ENCODE measurements around the gene NELFB. TPM values are rescaled to one million over a fixed set of nuclear protein-coding genes. Genes with fewer than 3 reads are reported as not detected.
"Not testable (repeated sequence)": the region's sequence is repeated elsewhere in the genome, so short reads cannot be mapped to it uniquely, and the experiment has no call there.

NELFB gene
- total RNA-seq, 2 experiments from 2014 or later, result 47.0 to 47.1 TPM

DNA sequence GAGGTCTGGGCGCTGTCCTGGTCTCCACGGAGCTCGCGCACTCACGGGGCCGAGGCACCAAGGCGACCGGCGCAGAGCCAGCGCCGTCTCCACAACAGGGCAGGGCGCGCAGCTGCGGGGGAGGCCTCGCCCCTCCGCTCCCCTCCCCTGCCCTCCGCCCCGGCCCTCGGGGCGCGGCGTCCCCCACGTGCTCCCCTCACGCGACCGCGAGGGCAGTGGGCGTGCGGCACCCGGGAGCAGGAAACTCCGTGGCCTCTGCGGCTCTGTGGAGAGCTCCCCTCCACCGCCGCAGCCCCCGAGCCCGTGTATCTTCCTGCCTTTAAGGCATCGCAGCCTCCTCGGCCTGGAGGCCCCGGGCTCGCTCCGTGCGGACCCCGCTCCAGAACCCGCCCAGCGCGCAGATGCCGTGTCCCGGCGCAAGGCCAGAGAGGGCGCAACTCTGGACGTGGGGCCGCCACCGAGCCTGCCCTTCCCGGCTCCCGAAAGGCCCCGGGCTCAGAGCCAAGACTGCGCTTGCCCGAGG lies 14.7 kb upstream of the NELFB start:
- peak overlapping the region; percentile 75 for H3K4me3 Mint-ChIP-seq
- DNase-seq, result peak; percentile 57
- intact Hi-C loops (cut with micrococcal nuclease), result loop anchor here (5.0 to 10.0 kb wide), 4 partner anchors 38 to 828 kb away; partner anchors contain the start of genes ANAPC2, ENTR1, PMPCA and SEC16A
- no peaks in the 10 kb centered on the region for H3K27me3 Mint-ChIP-seq (ENCODE audit: low read depth)
- CTCF ChIA-PET, result interaction anchor here (1.1 kb wide), 1 partner anchor 111 kb away, joined by 3 read pairs; no protein-coding TSS in a partner anchor
- no peaks in the 10 kb centered on the region for H3K9me3 Mint-ChIP-seq
- H3K4me1 Mint-ChIP-seq (ENCODE audit: low read depth), result peaks cover 34% of the 10 kb centered on the region
- peaks cover 22% of the 10 kb centered on the region for H3K36me3 Mint-ChIP-seq (ENCODE audit: low read depth)
- no peak overlapping the region for H3K27ac Mint-ChIP-seq

DNA sequence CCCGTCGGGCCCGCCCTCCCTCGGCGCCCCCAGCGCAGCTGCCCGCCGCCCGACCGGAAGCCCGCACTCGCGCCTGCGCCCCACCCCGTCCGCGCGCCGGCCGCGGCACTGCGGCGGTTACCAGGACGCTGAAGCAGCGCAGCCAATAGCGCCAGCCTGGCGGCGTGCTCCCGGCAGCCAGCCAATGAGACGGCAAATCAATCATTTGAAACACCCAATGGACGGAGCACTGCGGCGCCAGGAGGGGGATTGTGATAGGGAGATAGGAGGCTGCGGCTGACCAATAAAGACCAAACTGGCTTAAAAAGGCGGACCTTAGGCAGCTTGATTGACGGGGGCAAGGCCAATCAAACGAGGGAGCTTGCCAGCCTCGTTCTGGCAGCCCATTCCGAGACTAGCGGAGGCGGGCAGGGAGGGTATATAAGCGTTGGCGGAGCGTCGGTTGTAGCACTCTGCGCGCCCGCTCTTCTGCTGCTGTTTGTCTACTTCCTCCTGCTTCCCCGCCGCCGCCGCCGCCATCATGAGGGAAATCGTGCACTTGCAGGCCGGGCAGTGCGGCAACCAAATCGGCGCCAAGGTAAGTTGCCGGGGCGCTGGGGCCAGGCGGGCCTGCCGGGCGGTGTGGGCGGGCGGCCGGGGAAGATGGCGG lies 14.2 kb upstream of the NELFB start, which contains the start of gene TUBB4B:
Gene TUBB4B (plus strand): TSS at position 447 of the 649 bp plus-strand sequence. CDS start 74 bp downstream, at position 521.
- H3K9me3 Mint-ChIP-seq, result no peaks in the 10 kb centered on the region
- DNase-seq, result peak; percentile 99
- no peaks in the 10 kb centered on the region for H3K27me3 Mint-ChIP-seq (ENCODE audit: low read depth)
- CTCF ChIA-PET, result interaction anchor here (1.1 kb wide), 1 partner anchor 111 kb away, joined by 3 read pairs; no protein-coding TSS in a partner anchor
- intact Hi-C loops (cut with micrococcal nuclease), result loop anchor here (1.0 to 10.0 kb wide), 8 partner anchors 14 to 829 kb away; partner anchors contain the start of genes ANAPC2, ENTR1, NELFB and PMPCA
- H3K4me1 Mint-ChIP-seq (ENCODE audit: low read depth), result peaks cover 34% of the 10 kb centered on the region
- H3K27ac Mint-ChIP-seq, result peak within 1 kb of the TSS; percentile 94
- H3K4me3 Mint-ChIP-seq, result peak within 1 kb of the TSS; percentile 88
- peaks cover 22% of the 10 kb centered on the region for H3K36me3 Mint-ChIP-seq (ENCODE audit: low read depth)

DNA sequence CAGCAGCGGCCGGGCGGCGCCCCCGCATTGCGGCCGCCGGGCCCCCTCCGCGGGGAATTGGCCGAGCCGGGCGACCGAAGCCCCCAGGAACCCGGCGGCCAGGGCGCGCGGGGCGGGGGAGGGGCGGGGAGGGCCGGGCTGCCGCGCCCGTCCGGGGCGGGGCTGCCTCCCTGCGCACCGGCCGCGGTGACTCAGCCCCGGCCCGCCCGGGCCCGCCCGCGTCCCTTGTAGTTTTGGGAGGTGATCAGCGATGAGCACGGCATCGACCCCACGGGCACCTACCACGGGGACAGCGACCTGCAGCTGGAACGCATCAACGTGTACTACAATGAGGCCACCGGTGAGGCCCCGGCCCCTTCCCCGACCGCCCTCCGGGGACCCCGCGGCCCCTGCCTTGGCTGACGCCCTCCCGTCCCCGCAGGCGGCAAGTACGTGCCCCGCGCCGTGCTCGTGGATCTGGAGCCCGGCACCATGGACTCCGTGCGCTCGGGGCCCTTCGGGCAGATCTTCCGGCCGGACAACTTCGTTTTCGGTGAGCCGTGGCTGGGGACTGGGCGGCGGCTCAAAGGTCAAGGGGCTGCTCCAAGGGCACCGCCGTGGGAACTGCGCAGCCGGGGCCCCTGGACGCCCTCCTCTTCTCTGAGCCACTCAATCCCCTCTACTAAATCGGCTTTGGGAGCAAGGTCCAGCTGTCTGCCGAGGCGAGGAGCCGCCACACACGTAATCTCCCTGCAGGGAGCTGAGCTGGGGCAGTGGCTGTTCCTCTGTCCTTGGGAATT lies 13.4 kb upstream of the NELFB start:
- peak; percentile 73 for DNase-seq
- H3K36me3 Mint-ChIP-seq (ENCODE audit: low read depth), result peaks cover 22% of the 10 kb centered on the region
- H3K4me3 Mint-ChIP-seq, result peak overlapping the region; percentile 79
- intact Hi-C loops (cut with micrococcal nuclease), result loop anchor here (1.0 to 10.0 kb wide), 8 partner anchors 14 to 829 kb away; partner anchors contain the start of genes ANAPC2, ENTR1, NELFB and PMPCA
- peaks cover 32% of the 10 kb centered on the region for H3K4me1 Mint-ChIP-seq (ENCODE audit: low read depth)
- no peaks in the 10 kb centered on the region for H3K9me3 Mint-ChIP-seq
- CTCF ChIA-PET, result interaction anchor here (1.2 kb wide), 1 partner anchor 293 kb away, joined by 3 read pairs; no protein-coding TSS in a partner anchor
- H3K27ac Mint-ChIP-seq, result peak overlapping the region; percentile 74
- H3K27me3 Mint-ChIP-seq (ENCODE audit: low read depth), result no peaks in the 10 kb centered on the region

DNA sequence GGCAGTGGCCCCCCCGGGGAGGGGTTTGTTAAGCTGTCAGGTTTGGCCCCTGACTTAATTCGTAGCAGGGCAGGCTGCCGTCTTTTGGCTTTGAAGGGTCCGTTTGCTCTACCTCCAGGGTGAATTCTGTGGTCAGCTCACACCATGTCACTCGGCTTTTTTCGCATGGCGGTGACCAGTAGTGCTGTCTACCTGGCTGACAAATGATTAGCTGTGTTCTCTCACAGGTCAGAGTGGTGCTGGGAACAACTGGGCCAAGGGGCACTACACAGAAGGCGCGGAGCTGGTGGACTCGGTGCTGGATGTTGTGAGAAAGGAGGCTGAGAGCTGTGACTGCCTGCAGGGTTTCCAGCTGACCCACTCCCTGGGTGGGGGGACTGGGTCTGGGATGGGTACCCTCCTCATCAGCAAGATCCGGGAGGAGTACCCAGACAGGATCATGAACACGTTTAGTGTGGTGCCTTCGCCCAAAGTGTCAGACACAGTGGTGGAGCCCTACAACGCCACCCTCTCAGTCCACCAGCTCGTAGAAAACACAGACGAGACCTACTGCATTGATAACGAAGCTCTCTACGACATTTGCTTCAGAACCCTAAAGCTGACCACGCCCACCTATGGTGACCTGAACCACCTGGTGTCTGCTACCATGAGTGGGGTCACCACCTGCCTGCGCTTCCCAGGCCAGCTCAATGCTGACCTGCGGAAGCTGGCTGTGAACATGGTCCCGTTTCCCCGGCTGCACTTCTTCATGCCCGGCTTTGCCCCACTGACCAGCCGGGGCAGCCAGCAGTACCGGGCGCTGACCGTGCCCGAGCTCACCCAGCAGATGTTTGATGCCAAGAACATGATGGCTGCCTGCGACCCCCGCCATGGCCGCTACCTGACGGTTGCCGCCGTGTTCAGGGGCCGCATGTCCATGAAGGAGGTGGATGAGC lies 12.6 kb upstream of the NELFB start:
- Mint-ChIP-seq H3K9me3 (no peaks in the 10 kb centered on the region), H3K4me3 (peak overlapping the region; percentile 79), H3K36me3 (ENCODE audit: low read depth) (peaks cover 22% of the 10 kb centered on the region), H3K27me3 (ENCODE audit: low read depth) (no peaks in the 10 kb centered on the region), H3K4me1 (ENCODE audit: low read depth) (peaks cover 29% of the 10 kb centered on the region), H3K27ac (peak overlapping the region; percentile 74)
- DNase-seq, result no peak
- CTCF ChIA-PET, result interaction anchor here (1.2 kb wide), 1 partner anchor 294 kb away, joined by 3 read pairs; no protein-coding TSS in a partner anchor
- intact Hi-C loops (cut with micrococcal nuclease), result loop anchor here (5.0 to 10.0 kb wide), 4 partner anchors 40 to 830 kb away; partner anchors contain the start of genes ANAPC2, ENTR1, PMPCA and SEC16A

DNA sequence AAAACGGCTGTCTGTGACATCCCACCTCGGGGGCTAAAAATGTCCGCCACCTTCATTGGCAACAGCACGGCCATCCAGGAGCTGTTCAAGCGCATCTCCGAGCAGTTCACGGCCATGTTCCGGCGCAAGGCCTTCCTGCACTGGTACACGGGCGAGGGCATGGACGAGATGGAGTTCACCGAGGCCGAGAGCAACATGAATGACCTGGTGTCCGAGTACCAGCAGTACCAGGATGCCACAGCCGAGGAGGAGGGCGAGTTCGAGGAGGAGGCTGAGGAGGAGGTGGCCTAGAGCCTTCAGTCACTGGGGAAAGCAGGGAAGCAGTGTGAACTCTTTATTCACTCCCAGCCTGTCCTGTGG lies 11.9 kb upstream of the NELFB start:
- peak overlapping the region; percentile 24 for H3K27ac Mint-ChIP-seq
- CTCF ChIA-PET, result interaction anchor here (1.2 kb wide), 1 partner anchor 295 kb away, joined by 3 read pairs; no protein-coding TSS in a partner anchor
- not testable (repeated sequence) for DNase-seq; H3K27me3 Mint-ChIP-seq (ENCODE audit: low read depth); H3K9me3 Mint-ChIP-seq
- peaks cover 25% of the 10 kb centered on the region for H3K4me1 Mint-ChIP-seq (ENCODE audit: low read depth)
- peak overlapping the region; percentile 21 for H3K4me3 Mint-ChIP-seq
- intact Hi-C loops (cut with micrococcal nuclease), result loop anchor here (5.0 to 10.0 kb wide), 4 partner anchors 41 to 831 kb away; partner anchors contain the start of genes ANAPC2, ENTR1, PMPCA and SEC16A
- peaks cover 22% of the 10 kb centered on the region for H3K36me3 Mint-ChIP-seq (ENCODE audit: low read depth)

DNA sequence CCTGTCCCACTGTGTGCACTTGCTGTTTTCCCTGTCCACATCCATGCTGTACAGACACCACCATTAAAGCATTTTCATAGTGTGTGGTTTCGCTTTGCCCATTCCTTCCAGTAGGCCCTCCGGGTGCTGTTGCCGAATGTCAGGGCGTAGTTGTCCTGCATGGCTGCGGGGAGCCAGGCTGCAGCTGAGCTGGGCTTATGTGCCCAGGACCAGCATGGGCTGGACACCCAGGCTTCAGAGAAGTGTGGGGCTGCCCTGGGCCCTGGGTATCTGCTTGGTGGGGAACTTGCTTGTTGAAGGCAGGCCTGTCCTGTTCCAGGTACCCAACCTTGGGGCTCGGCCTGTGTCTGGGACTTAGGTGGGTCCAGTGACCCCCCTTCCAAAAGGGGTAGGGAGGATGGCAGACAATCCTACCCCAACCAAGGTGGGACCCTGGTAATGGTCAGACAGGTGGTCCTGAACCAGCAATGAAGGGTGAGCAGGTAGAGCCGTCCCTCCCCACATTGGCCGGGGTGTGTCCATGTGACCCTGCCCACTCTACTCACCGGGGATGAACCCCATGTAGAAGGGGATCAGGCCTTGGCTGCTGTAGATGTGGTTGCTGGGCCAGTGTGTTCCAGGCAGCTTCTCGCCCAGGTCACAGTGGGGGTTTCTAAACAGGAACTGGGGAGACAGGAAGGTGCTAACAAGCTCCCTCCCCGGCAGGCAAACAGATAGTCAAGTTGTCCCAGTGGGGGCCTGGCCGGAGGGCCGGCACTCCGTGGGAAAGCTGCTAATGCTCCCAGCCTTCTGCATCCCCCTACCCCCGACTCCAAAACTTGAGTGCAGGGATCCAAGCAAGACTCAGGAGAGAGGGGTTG lies 11.3 kb upstream of the NELFB start:
- CTCF ChIA-PET, result no interaction called here
- peak overlapping the region; percentile 21 for H3K4me3 Mint-ChIP-seq
- no peak for DNase-seq
- no peaks in the 10 kb centered on the region for H3K9me3 Mint-ChIP-seq
- intact Hi-C loops (cut with micrococcal nuclease), result loop anchor here (5.0 to 10.0 kb wide), 4 partner anchors 42 to 832 kb away; partner anchors contain the start of genes ANAPC2, ENTR1, PMPCA and SEC16A
- H3K4me1 Mint-ChIP-seq (ENCODE audit: low read depth), result peaks cover 21% of the 10 kb centered on the region
- H3K27ac Mint-ChIP-seq, result no peak overlapping the region
- peaks cover 22% of the 10 kb centered on the region for H3K36me3 Mint-ChIP-seq (ENCODE audit: low read depth)
- no peaks in the 10 kb centered on the region for H3K27me3 Mint-ChIP-seq (ENCODE audit: low read depth)

DNA sequence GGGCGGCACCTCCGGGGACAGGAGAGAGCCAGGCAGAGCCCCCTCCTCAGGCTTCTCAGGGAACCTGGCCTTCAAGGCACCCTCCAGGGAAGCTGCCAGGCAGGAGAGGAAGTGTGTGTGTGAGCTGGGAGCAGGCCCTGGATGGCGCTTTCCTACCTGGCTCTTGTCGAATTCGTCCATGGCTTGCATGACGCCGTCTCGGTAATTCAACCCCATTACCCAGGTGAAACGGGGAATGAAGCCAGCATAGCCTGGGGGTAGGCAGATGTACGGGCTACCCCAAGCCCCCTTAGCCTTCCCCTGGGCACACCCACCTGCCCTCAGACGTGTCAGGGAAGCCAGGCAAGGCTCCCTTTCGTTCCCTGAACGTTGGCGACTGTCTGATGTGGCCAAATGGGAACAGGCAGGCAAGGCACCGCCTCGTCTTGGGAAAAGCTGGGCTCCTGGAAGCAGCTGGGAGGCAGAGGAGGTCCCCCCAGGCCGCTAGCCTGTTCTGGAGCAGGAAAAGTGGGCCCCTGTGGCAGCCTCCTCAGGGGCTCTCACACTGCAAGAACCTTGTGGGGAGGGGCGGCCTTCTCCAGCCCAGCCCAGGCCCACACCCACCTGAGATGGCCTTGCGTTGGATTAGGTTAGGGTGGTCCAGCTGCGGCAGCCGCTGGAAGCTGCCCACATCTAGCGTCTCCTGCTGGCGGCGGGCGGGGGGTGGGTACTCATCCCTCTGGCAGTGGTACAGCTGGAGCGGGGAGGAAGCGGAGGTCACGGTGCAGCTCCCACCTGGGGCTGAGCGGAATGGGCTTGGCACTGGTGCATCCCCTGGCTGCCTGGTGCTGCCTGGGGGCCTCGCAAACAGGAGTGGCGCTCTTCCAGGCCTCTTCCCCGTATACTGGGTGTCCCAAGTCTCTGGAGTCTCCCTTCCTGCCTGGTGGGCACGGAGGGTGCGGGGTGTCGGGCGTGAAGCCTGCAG lies 10.4 kb upstream of the NELFB start:
- no peaks in the 10 kb centered on the region for H3K9me3 Mint-ChIP-seq
- DNase-seq, result no peak
- H3K27me3 Mint-ChIP-seq (ENCODE audit: low read depth), result no peaks in the 10 kb centered on the region
- CTCF ChIA-PET, result no interaction called here
- H3K4me3 Mint-ChIP-seq, result no peak overlapping the region
- intact Hi-C loops (cut with micrococcal nuclease), result loop anchor here (5.0 to 10.0 kb wide), 4 partner anchors 42 to 832 kb away; partner anchors contain the start of genes ANAPC2, ENTR1, PMPCA and SEC16A
- H3K36me3 Mint-ChIP-seq (ENCODE audit: low read depth), result peaks cover 20% of the 10 kb centered on the region
- H3K27ac Mint-ChIP-seq, result no peak overlapping the region
- peaks cover 15% of the 10 kb centered on the region for H3K4me1 Mint-ChIP-seq (ENCODE audit: low read depth)

DNA sequence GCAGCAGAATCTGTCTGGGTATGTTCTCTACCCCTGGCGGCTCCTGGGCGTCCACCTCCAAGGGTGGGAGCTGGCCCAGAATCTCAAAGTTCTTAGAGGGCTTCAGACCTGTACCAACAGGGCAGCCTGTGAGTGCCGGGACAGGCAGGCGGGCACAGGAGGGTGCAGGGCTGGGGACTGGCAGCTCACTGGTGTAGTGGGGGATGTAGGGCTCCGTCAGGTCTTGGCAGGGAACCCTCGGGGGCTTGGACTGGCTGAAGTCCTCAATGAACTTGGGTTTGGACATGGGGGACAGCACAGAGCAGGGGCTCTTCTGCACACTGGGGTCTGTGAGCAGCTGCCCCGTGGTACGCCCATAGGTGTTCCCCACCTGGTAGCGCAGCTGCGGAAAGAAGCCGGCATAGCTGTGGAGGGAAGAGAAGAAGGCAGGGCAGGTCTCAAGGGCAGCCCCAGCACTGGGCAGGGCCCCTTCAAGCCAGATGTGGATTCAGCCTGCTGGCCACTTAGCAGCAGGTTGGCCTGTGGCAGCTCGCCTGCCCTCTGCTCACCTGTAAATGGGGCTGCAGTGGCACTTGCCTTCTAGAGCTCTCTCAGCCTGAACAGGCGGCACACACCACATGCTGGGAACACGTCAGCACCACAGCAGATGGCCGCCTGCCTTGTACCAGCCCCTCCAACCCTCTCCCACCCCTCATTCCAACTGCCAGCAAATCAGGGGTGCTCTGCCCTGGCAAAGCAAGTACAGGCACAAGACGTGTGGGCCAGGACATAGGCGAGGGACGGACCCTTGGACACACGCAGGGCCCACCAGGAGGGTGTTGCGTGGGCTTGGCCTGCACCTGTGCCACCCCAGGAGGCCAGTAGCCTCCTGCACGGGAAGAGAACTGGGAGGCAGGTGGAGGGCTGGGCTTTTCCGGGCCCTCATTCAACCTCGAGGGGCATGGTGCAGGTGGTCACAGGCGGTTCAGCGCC lies 9.4 kb upstream of the NELFB start:
- no peak for DNase-seq
- intact Hi-C loops (cut with micrococcal nuclease), result loop anchor here (10.0 kb wide), 1 partner anchor 761 kb away; the partner anchor contains the start of gene SEC16A
- Mint-ChIP-seq H3K4me3 (no peak overlapping the region), H3K36me3 (ENCODE audit: low read depth) (peaks cover 20% of the 10 kb centered on the region), H3K4me1 (ENCODE audit: low read depth) (peaks cover 13% of the 10 kb centered on the region), H3K27me3 (ENCODE audit: low read depth) (no peaks in the 10 kb centered on the region), H3K27ac (no peak overlapping the region), H3K9me3 (no peaks in the 10 kb centered on the region)
- CTCF ChIA-PET, result no interaction called here

All from activated naive CD4-positive, alpha-beta T cell treated with anti-CD3 and anti-CD28 coated beads for 36 hours (primary cell).